Measurements from ENCODE around the gene NOTO. TPM values are rescaled to one million over a fixed set of nuclear protein-coding genes. Genes with fewer than 3 reads are reported as not detected.

The NOTO gene
- total and polyA plus RNA-seq, 2 of the 8 experiments (the other 6 are each of a cell fraction or from before 2014, with no cell fraction given) = 0.33 to 0.54 TPM

- TF ChIP-seq TCF12 (IDR thresholded peaks at IDR 0.05; ENCODE audit: low read depth, low read length) = no peak
- no peak for TF ChIP-seq NRF1 (IDR thresholded peaks at IDR 0.05; ENCODE audit: low read depth, low read length)
- TF ChIP-seq CHD1 (IDR thresholded peaks at IDR 0.05; ENCODE audit: low read depth, low read length) = no peak
- TF ChIP-seq MAFK (IDR thresholded peaks at IDR 0.05; ENCODE audit: low read depth, low read length) = no peak
- no peak for TF ChIP-seq KDM4A (IDR thresholded peaks at IDR 0.05; ENCODE audit: low read depth, low read length, severe bottlenecking)
- no peak for TF ChIP-seq EZH2 (IDR thresholded peaks at IDR 0.05; ENCODE audit: low read depth, low read length, severe bottlenecking)
- TF ChIP-seq RXRA (IDR thresholded peaks at IDR 0.05; ENCODE audit: insufficient read depth, low read depth, low read length) = no peak
These were observed 41.7 kb downstream of the NOTO start (continued) for GRCh38 chr2:73243884-73244570.

Data from H1 (cell line).